GM19328 (cell line): ENCODE results near the gene AFAP1.

Experiments
- ATAC-seq: cut with Tn5 transposase; IDR thresholded peaks from one replicate; pipeline ENCODE4 v1.9.1; 2021; ENCODE audit warnings: mild to moderate bottlenecking, moderate library complexity; ENCODE audit not compliant: unreplicated experiment

The AFAP1 gene

GRCh38 chr4:7823416-7823824 is 116.2 kb downstream of the AFAP1 start:
- ATAC-seq, result no peak

GRCh38 chr4:7822877-7823276 is 116.8 kb downstream of the AFAP1 start:
- no peak for ATAC-seq

GRCh38 chr4:7822137-7822505 is 117.5 kb downstream of the AFAP1 start:
- ATAC-seq, result no peak

GRCh38 chr4:7821245-7822136 is 118.2 kb downstream of the AFAP1 start:
- no peak for ATAC-seq

- ATAC-seq, result no peak
Measured at GRCh38 chr4:7820031-7820818, 119.4 kb downstream of the AFAP1 start.

GRCh38 chr4:7819446-7819845 is 120.2 kb downstream of the AFAP1 start:
- no peak for ATAC-seq

GRCh38 chr4:7818399-7818911 is 121.2 kb downstream of the AFAP1 start:
- no peak for ATAC-seq

GRCh38 chr4:7817877-7818398 is 121.7 kb downstream of the AFAP1 start:
- ATAC-seq, result no peak

GRCh38 chr4:7816771-7817170 is 122.9 kb downstream of the AFAP1 start:
- ATAC-seq, result no peak

GRCh38 chr4:7815981-7816380 is 123.7 kb downstream of the AFAP1 start:
- no peak for ATAC-seq

GRCh38 chr4:7815562-7815961 is 124.1 kb downstream of the AFAP1 start:
- ATAC-seq, result no peak

GRCh38 chr4:7814451-7814850 is 125.2 kb downstream of the AFAP1 start:
- no peak for ATAC-seq

GRCh38 chr4:7813674-7814073 is 126.0 kb downstream of the AFAP1 start:
- ATAC-seq, result no peak

GRCh38 chr4:7812921-7813320 is 126.7 kb downstream of the AFAP1 start:
- no peak for ATAC-seq

GRCh38 chr4:7812231-7812857 is 127.3 kb downstream of the AFAP1 start:
- ATAC-seq, result no peak

GRCh38 chr4:7811536-7812191 is 128.0 kb downstream of the AFAP1 start:
- ATAC-seq, result no peak

- no peak for ATAC-seq
Measured at GRCh38 chr4:7810783-7811535, 128.7 kb downstream of the AFAP1 start.

GRCh38 chr4:7808752-7809151 is 130.9 kb downstream of the AFAP1 start:
- no peak for ATAC-seq

- no peak for ATAC-seq
Measured at GRCh38 chr4:7808181-7808580, 131.5 kb downstream of the AFAP1 start.

- ATAC-seq, result no peak
Measured at GRCh38 chr4:7807351-7807921, 132.2 kb downstream of the AFAP1 start.
